ENCODE measurements around the gene S100A11.
A peak's percentile ranks its signal among the peaks of the same experiment; 100 is the strongest.

Gene S100A11

DNA sequence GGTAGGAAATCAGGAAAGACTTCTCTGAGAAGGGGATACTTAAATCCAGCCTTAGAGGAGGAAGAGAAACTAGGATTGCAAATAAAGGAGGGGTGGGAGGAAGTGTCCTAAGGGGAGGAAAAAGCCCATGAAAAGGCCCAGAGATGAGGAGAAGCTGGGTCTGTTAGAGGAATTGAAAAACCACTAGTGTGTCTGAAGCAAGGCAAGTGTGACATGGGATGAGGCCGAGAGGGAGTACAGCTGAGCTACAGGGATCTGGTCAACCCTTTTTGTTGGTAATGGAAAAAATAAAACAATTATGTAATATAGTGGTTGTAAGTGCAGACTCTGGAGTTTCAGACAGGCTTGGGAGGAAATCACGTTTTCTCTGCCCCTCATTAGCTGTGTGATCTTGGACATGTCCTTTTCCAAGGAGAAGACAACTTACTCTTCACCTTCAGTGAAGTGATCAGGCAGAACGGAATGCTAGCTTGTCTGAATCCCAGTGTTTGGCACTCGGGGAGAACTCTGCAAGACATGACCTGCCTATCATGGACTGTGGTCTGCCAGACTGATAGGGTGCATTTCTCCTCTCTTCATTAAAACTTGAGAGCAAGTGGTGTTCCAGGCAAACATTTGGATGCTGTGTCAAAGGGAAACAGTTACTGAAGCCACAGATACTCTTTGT is 35.7 kb downstream of the S100A11 start:
- DNase-seq = no peak

DNA sequence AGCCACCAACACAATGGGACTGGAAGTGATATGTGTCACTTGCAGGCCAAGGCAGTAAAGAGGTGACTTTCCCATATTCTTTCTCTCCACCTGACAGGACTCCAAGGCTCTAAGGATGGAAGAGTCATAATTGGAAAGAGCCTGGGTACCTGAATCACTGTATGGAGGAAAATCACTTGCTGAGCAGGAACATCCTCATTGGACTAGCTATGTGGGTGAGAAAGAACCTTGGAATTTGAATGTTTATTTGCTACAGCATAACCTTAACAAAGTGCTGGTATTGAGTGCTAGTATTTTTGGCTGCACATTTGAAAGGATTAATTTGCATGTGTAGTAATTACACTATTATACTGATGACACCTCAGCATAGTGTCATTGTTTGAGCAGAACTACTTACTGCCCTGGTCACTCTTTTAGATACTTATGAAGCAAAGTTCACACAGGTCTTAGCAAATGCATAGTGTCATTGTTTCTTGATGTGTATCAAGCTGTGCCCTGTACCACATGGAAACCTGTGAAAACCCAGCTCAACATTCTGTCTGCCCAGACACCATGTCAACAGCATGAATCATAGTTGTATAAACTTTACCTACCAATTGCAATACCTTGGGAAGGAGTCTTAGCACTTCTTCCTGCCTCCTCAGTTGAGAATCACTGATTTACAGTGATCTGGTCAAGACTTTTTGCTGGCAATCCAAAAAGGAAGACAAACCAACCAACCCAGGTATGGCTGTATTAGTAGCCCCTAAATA is 38.0 kb downstream of the S100A11 start:
- no peak for DNase-seq

DNA sequence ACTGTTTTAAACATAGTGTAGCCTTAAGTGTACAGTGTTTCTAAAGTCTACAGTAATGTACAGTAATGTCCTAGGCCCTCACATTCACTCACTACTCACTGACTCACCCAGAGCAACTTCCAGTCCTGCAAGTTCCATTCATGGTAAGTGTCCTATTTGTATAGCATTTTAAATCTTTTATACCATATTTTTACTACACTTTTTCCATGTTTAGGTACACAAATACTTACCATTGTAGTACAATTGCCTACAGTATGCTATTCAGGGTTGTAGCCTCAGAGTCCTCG is 39.6 kb downstream of the S100A11 start:
- DNase-seq = no peak

GRCh38 chr1:151995774-151996173 is 41.0 kb downstream of the S100A11 start:
- no peak for DNase-seq

DNA sequence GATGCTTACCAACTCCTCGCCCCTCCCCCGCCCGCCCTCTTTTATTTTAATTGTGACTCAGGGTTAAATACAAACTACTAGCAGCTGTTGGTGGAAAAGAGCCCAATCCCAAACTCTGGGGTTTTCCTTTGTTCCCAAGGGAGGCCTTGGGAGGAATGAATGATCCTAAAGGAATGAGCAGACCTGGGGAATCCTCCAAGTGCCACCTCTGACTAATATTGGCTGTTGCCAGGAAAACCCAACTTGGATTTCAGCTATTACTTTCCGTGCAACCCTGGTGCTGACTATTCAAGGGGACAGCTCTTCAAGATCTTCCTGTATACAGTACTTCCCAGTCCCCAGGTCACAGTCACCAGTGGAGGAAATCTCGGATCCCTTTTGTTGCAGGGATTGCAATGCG is 41.8 kb downstream of the S100A11 start:
- no peak for DNase-seq

- DNase-seq = peak; percentile 79
Observed at GRCh38 chr1:151993734-151994496, 42.9 kb downstream of the S100A11 start, which contains the start of gene S100A10. TSS of gene S100A10 (minus strand) at chr1:151993859. CDS start at chr1:151986230, 7,629 bp downstream.

DNA sequence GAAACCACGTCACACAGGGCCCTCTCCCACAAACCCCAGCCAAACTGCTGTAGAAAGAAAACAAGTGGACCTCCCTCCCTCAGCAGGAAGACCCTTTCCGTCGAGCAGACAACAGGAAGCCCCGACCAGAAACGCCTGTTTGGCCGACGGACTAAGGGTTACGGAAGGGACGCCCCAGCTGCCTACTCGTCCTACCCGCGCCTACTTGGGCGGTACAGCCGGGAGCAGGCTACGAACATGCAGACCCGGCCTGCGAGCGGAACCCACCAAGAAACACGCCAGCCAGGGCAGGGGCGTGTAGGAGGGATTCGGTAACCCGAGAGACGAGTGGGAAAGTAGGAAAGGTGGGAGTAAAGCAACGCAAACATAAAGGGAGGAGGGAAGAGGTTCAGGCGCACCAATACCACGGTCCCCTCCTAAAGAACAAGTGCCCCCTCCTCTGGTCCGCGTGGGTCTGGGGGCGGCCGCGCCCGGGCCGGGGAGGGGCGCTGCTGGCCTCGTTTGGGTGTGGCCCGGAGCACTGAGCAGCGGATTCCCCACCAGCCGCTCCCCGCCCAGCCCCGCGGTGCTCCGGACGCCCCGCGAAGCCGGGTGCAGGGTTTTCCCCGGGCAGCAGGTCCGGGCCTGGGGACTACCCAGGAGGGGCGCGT is 43.6 kb downstream of the S100A11 start:
- DNase-seq = peak; percentile 38

GRCh38 chr1:151992303-151993083 is 44.3 kb downstream of the S100A11 start:
- no peak for DNase-seq

DNA sequence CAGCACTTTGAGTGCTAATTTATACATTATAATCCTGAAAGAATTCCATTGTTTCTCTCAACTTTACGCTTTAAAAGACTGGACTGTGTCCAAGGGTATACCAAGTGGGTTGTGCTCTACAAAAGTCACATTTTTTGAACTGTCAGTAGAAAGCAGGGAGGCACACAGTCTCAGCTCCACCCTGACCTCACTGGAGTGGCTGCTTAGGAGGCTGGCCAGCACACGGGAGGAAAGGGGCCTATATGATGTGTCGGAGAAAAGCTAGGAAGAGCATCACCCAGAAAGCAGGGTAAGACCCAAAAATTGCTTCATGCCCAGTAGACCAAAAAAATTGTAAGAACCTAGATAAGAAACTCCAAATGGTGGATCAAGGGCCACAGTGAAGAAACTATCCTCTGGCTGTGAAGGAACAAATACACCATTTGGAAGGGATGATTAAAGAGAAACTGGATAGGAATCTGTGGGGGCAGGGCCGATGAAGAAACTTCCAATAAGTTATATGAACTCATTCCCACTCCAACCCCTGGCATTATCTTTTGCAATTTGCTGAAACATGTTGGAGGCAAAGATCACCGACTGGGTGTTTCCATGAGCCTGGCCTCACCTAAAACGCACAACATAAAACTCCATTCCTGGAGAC is 45.0 kb downstream of the S100A11 start:
- no peak for DNase-seq

GRCh38 chr1:151990856-151991198 is 46.0 kb downstream of the S100A11 start:
- no peak for DNase-seq

GRCh38 chr1:151990058-151990855 is 46.5 kb downstream of the S100A11 start:
- DNase-seq = no peak

- DNase-seq = peak; percentile 61
Observed at GRCh38 chr1:151989211-151989862, 47.5 kb downstream of the S100A11 start.

DNA sequence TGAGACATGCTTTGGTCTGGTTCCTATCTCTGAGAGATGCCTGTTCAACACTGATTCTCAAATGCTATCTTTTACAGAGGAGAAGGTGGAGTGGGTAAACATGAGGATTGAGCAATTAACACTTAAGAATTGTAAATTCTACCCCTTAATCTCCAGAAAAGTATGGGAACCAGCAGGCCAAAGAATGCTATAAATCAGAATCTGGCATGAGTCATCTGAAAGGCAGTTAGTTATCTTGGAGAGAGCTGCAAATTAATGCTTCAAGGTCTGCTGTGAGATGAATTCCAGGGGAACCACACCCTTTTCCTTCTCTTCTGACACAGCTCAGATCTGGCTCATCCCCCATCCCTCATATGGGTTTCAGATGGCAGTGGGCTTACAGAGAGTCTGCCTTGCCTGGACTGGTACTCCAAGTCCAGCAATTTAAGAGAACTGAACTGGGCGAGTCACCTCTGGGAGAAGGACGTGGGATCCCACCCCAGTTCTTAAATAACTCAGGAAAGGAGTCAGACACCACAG is 48.3 kb downstream of the S100A11 start:
- DNase-seq = no peak

- DNase-seq = no peak
Observed at GRCh38 chr1:151986501-151987190, 50.2 kb downstream of the S100A11 start.

DNA sequence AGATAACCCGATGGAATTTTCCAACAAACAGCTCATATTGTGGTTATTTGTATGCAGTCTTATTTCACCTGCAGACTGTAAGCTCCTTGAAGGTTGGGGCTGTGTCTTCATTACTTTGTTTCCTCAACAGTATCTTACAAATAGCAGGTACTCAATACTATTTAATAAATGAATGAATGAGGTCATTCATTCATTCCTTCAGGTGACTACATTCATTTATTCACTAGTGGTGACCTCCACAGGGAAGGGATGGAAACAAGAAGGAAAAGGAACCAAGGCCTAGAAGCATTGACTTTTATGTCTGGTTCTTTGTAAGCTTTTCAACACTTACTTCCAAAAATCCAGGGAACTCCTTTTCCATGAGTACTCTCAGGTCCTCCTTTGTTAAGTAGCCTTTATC is 51.0 kb downstream of the S100A11 start:
- no peak for DNase-seq

GRCh38 chr1:151985270-151985669 is 51.5 kb downstream of the S100A11 start:
- no peak for DNase-seq

GRCh38 chr1:151984313-151984956 is 52.4 kb downstream of the S100A11 start:
- DNase-seq = no peak
